ENCODE measurements around the gene ZBTB20. TPM values are rescaled to one million over a fixed set of nuclear protein-coding genes. Genes with fewer than 3 reads are reported as not detected.

The ZBTB20 gene
- total RNA-seq, 6 experiments from 2014 or later: 36.7 to 59.4 (median 46.7) TPM

DNA sequence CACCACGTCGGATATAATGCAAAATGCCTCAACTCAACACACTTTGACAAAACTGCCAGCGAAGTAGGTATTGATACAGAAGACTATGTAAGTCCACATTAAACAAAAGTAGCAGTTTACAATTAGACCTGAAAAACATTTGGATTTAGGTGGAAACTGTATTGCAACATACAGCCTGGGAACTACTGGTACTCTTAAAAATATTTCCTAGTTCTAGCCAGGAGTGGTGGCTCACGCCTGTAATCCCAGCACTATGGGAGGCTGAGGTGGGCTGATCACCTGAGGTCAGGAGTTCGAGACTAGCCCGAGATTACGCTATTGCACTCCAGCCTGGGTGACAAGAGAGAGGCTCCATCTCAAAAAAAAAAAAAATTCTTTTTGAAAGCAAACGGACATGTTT is 246.2 kb downstream of the ZBTB20 start:
- WGBS (ENCODE audit: insufficient coverage, low coverage, low lambda C conversion rate, missing lambda C conversion rate): 30% methylated on average over 8 of the region's 8 CpGs
- DNase-seq (no peak), ATAC-seq (peak; percentile 7 to 29 (median 13))
- peaks cover 0 to 35% (median 11%) of the 10 kb centered on the region in 4 donors for H3K4me1 ChIP-seq
- peak overlapping the region; percentile 5 to 43 (median 41) for H3K4me3 ChIP-seq
- no peak for TF ChIP-seq POLR2A (IDR thresholded peaks at IDR 0.05)
- TF ChIP-seq, protein P1, sequence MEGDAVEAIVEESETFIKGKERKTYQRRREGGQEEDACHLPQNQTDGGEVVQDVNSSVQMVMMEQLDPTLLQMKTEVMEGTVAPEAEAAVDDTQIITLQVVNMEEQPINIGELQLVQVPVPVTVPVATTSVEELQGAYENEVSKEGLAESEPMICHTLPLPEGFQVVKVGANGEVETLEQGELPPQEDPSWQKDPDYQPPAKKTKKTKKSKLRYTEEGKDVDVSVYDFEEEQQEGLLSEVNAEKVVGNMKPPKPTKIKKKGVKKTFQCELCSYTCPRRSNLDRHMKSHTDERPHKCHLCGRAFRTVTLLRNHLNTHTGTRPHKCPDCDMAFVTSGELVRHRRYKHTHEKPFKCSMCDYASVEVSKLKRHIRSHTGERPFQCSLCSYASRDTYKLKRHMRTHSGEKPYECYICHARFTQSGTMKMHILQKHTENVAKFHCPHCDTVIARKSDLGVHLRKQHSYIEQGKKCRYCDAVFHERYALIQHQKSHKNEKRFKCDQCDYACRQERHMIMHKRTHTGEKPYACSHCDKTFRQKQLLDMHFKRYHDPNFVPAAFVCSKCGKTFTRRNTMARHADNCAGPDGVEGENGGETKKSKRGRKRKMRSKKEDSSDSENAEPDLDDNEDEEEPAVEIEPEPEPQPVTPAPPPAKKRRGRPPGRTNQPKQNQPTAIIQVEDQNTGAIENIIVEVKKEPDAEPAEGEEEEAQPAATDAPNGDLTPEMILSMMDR (IDR thresholded peaks at IDR 0.05): no peak
- no peaks in the 10 kb centered on the region for H3K27me3 ChIP-seq
- H3K36me3 ChIP-seq: no peaks in the 10 kb centered on the region
- peak overlapping the region; percentile 59 to 83 (median 73) for H3K27ac ChIP-seq
- intact Hi-C loops (cut with DNase I): no loop called here
- H3K9me3 ChIP-seq: no peaks in the 10 kb centered on the region

DNA sequence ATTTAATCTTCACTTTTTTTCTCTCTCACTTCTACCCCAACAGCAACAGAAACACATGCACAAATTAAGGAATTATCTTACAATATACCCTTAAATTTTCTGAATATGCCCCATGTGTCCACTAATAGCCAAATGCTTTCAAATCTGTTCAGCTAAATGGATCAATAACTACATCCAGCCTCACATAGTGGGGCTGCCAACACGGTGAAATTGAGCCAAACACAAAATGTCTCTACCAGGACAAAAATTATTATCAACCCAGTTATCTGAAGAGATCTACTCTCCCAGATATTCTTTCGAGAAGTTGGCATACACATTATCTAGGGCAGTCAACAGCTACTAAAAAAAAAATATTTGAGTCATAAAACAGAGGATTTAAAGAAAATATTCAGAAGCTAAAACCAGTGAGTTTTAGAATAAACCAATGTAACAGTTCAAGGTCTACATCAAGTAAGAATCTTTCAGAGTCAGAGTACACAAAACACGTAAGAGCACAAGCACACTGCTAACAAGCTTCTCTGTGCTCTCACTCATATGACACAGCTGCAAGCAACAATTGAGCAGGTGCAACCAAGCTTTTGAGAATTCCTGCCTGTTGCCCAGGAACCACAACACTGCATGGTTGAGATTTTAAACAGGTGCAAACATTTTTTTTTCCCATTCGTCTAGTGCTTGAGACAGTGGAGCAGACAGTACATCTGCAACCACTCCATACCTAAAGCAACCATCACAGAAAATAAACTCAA is 247.7 kb downstream of the ZBTB20 start:
- no peaks in the 10 kb centered on the region for H3K9me3 ChIP-seq
- peak overlapping the region in 2 of 3 donors; percentile 41 to 43 for H3K4me3 ChIP-seq
- peak overlapping the region; percentile 52 to 83 (median 73) for H3K27ac ChIP-seq
- 28% methylated on average over 4 of the region's 4 CpGs for WGBS (ENCODE audit: insufficient coverage, low coverage, low lambda C conversion rate, missing lambda C conversion rate)
- no peaks in the 10 kb centered on the region for H3K27me3 ChIP-seq
- intact Hi-C loops (cut with DNase I): no loop called here
- peak; percentile 18 to 78 (median 58) for DNase-seq
- H3K4me1 ChIP-seq: peaks cover 0 to 30% (median 12%) of the 10 kb centered on the region in 4 donors
- TF ChIP-seq, protein P1 (IDR thresholded peaks at IDR 0.05): no peak
- peak; percentile 63 for TF ChIP-seq POLR2A (IDR thresholded peaks at IDR 0.05)
- H3K36me3 ChIP-seq: no peaks in the 10 kb centered on the region
- ATAC-seq: peak; percentile 68 to 86 (median 81)

DNA sequence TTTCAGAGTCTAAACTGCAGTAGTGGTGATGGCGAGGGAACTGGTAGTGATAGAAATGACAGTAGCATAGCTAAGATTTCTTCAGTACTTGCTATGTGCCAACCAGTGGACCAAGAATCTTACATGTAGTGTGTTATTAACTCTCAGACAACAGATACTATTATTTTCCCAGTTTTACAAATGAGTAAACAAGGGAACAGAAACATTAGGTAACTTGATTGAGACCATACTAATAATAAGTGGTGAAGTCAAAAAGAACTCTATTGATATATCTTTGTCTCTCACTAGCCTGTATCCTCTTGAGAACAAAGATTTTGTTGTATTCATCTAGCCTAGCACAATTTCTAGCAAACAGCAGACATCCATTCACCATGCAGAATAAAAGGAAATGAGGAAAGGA is 250.1 kb downstream of the ZBTB20 start:
- DNase-seq: no peak
- no peaks in the 10 kb centered on the region for H3K27me3 ChIP-seq
- intact Hi-C loops (cut with DNase I): no loop called here
- H3K9me3 ChIP-seq: no peaks in the 10 kb centered on the region
- peak overlapping the region in 2 of 3 donors; percentile 73 to 83 for H3K27ac ChIP-seq
- WGBS (ENCODE audit: insufficient coverage, low coverage, low lambda C conversion rate, missing lambda C conversion rate): 100% methylated on average over 1 of the region's 1 CpG
- TF ChIP-seq, protein P1 (IDR thresholded peaks at IDR 0.05): no peak
- no peak for TF ChIP-seq POLR2A (IDR thresholded peaks at IDR 0.05)
- peaks cover 0 to 28% (median 15%) of the 10 kb centered on the region in 4 donors for H3K4me1 ChIP-seq
- ATAC-seq: no peak
- H3K4me3 ChIP-seq: no peak overlapping the region
- no peaks in the 10 kb centered on the region for H3K36me3 ChIP-seq

DNA sequence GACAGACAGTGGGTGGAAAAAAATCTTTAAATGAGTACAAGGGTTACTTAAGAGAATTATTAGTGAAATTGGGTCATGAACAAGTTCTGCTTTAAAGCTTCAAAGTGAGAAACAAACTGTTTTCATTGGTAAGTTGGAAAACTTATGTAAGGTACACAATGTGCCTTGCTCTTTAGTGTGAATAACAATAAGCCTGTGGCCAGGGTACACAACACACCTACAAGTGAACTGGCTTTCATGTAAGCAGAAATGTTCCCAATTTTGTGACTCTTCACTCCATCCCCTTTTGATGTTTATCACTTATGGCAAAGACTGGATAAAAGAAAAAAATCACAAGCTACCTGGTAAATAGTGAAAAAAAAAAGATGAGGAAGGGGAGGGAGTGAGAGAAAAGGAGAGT is 253.7 kb downstream of the ZBTB20 start:
- ATAC-seq (peak in 3 of 4 donors; percentile 6 to 70 (median 45)), DNase-seq (no peak)
- no peaks in the 10 kb centered on the region for H3K27me3 ChIP-seq
- intact Hi-C loops (cut with DNase I): no loop called here
- H3K36me3 ChIP-seq: no peaks in the 10 kb centered on the region
- TF ChIP-seq, protein P1 (IDR thresholded peaks at IDR 0.05): no peak
- TF ChIP-seq POLR2A (IDR thresholded peaks at IDR 0.05): no peak
- H3K4me1 ChIP-seq: peaks cover 0 to 28% (median 12%) of the 10 kb centered on the region in 4 donors
- H3K27ac ChIP-seq: peak overlapping the region; percentile 4 to 81 (median 78)
- no peaks in the 10 kb centered on the region for H3K9me3 ChIP-seq
- no peak overlapping the region for H3K4me3 ChIP-seq

Data from right lobe of liver (tissue), 6 donors.